HG03442 (cell line): Measurements from ENCODE around the gene LILRB2.
"Not testable (repeated sequence)": the region's sequence is repeated elsewhere in the genome, so short reads cannot be mapped to it uniquely, and the experiment has no call there.

Source experiments
- ATAC-seq: cut with Tn5 transposase; IDR thresholded peaks from one replicate; pipeline ENCODE4 v1.9.1; 2021; ENCODE audit warnings: mild to moderate bottlenecking, moderate library complexity; ENCODE audit not compliant: unreplicated experiment

LILRB2 gene

GRCh38 chr19:54275951-54276350, 5.0 kb downstream of the LILRB2 start:
- no peak for ATAC-seq

- not testable (repeated sequence) for ATAC-seq
Observed at GRCh38 chr19:54274516-54274915, 6.4 kb downstream of the LILRB2 start.

- ATAC-seq = no peak
Observed at GRCh38 chr19:54273821-54274220, 7.1 kb downstream of the LILRB2 start.

GRCh38 chr19:54272181-54272580, 8.7 kb downstream of the LILRB2 start:
- ATAC-seq = not testable (repeated sequence)

- ATAC-seq = not testable (repeated sequence)
Observed at GRCh38 chr19:54271587-54271986, 9.3 kb downstream of the LILRB2 start.

- no peak for ATAC-seq
Observed at GRCh38 chr19:54271106-54271505, 9.8 kb downstream of the LILRB2 start.

GRCh38 chr19:54268936-54269335, 12.0 kb downstream of the LILRB2 start:
- no peak for ATAC-seq

- no peak for ATAC-seq
Observed at GRCh38 chr19:54266133-54266532, 14.8 kb downstream of the LILRB2 start.

GRCh38 chr19:54262470-54262869, 18.4 kb downstream of the LILRB2 start:
- no peak for ATAC-seq

GRCh38 chr19:54262066-54262465, 18.8 kb downstream of the LILRB2 start:
- no peak for ATAC-seq

GRCh38 chr19:54257116-54257480, 23.8 kb downstream of the LILRB2 start, which contains the start of gene LILRB5:
Gene LILRB5, minus strand, starts transcription at chr19:54257273. Its CDS starts 80 bp downstream, at chr19:54257193.
- ATAC-seq = no peak

GRCh38 chr19:54256250-54257115, 24.4 kb downstream of the LILRB2 start:
- ATAC-seq = no peak

- no peak for ATAC-seq
Observed at GRCh38 chr19:54255105-54255775, 25.7 kb downstream of the LILRB2 start.

- no peak for ATAC-seq
Observed at GRCh38 chr19:54254195-54254906, 26.6 kb downstream of the LILRB2 start.

- no peak for ATAC-seq
Observed at GRCh38 chr19:54253331-54254194, 27.3 kb downstream of the LILRB2 start.

- ATAC-seq = no peak
Observed at GRCh38 chr19:54252845-54253244, 28.1 kb downstream of the LILRB2 start.

- ATAC-seq = no peak
Observed at GRCh38 chr19:54252243-54252642, 28.7 kb downstream of the LILRB2 start.

GRCh38 chr19:54248016-54248601, 32.8 kb downstream of the LILRB2 start:
- no peak for ATAC-seq

- no peak for ATAC-seq
Observed at GRCh38 chr19:54247106-54247930, 33.6 kb downstream of the LILRB2 start.
